Activated CD4-positive, alpha-beta T cell treated with anti-CD3 and anti-CD28 coated beads for 48 hours (primary cell): ENCODE results near the gene CERT1.
"Not testable (repeated sequence)": the region's sequence is repeated elsewhere in the genome, so short reads cannot be mapped to it uniquely, and the experiment has no call there.

Experiments used
- DNase-seq: peaks from one replicate; pipeline ENCODE4 v3.0.0-alpha.2; 2020

The CERT1 gene

GRCh38 chr5:75511435-75512382 lies at the start of gene CERT1, which contains the start of gene POLK:
Gene CERT1, minus strand, starts transcription at chr5:75511629. Its CDS starts 422 bp downstream, at chr5:75511207.
Gene POLK, plus strand, starts transcription at chr5:75511891.
- DNase-seq: peak; percentile 97

- not testable (repeated sequence) for DNase-seq
Measured at GRCh38 chr5:75560655-75561054, 49.2 kb upstream of the CERT1 start.

- DNase-seq: no peak
Measured at GRCh38 chr5:75558981-75559632, 47.7 kb upstream of the CERT1 start.

- no peak for DNase-seq
Measured at GRCh38 chr5:75558221-75558620, 46.8 kb upstream of the CERT1 start.

- no peak for DNase-seq
Measured at GRCh38 chr5:75553358-75553757, 41.9 kb upstream of the CERT1 start.

GRCh38 chr5:75552764-75553163 lies 41.3 kb upstream of the CERT1 start:
- DNase-seq: no peak

- no peak for DNase-seq
Measured at GRCh38 chr5:75551471-75551870, 40.0 kb upstream of the CERT1 start.

GRCh38 chr5:75550597-75550996 lies 39.2 kb upstream of the CERT1 start:
- no peak for DNase-seq

- DNase-seq: no peak
Measured at GRCh38 chr5:75547812-75548211, 36.4 kb upstream of the CERT1 start.

- no peak for DNase-seq
Measured at GRCh38 chr5:75546830-75547229, 35.4 kb upstream of the CERT1 start.

GRCh38 chr5:75545131-75545530 lies 33.7 kb upstream of the CERT1 start:
- DNase-seq: no peak

- no peak for DNase-seq
Measured at GRCh38 chr5:75538211-75538610, 26.8 kb upstream of the CERT1 start.

- no peak for DNase-seq
Measured at GRCh38 chr5:75536694-75537360, 25.4 kb upstream of the CERT1 start.

GRCh38 chr5:75536147-75536546 lies 24.7 kb upstream of the CERT1 start:
- no peak for DNase-seq

- no peak for DNase-seq
Measured at GRCh38 chr5:75534734-75535133, 23.3 kb upstream of the CERT1 start.

- DNase-seq: not testable (repeated sequence)
Measured at GRCh38 chr5:75533716-75534115, 22.3 kb upstream of the CERT1 start.

GRCh38 chr5:75532190-75532589 lies 20.8 kb upstream of the CERT1 start:
- DNase-seq: no peak

GRCh38 chr5:75529185-75529584 lies 17.8 kb upstream of the CERT1 start:
- no peak for DNase-seq

- no peak for DNase-seq
Measured at GRCh38 chr5:75526070-75526469, 14.6 kb upstream of the CERT1 start.

GRCh38 chr5:75525344-75525743 lies 13.9 kb upstream of the CERT1 start:
- DNase-seq: no peak

GRCh38 chr5:75524591-75524990 lies 13.2 kb upstream of the CERT1 start:
- DNase-seq: no peak

GRCh38 chr5:75524071-75524470 lies 12.6 kb upstream of the CERT1 start:
- DNase-seq: peak; percentile 28

- DNase-seq: no peak
Measured at GRCh38 chr5:75523275-75523674, 11.8 kb upstream of the CERT1 start.

- DNase-seq: no peak
Measured at GRCh38 chr5:75522542-75522941, 11.1 kb upstream of the CERT1 start.
